Esophagus muscularis mucosa (tissue), 3 donors: ENCODE measurements around the gene SMKR1.

Source experiments
- EP300 ChIP-seq: sonication (generic); formaldehyde crosslinking; IDR thresholded peaks from one replicate; pipeline ENCODE4 v1.6.1; 2017; ENCODE audit warnings: antibody characterized with exemption
- TF ChIP-seq, protein P1 (sequence below), 3 experiments: fragments of 200-600 bp in 2 of 3; fragments of 450-650 bp in 1 of 3; sonication (generic) in 2 of 3; IDR thresholded peaks; one replicate each; pipeline ENCODE4 v1.5.1; 2017 to 2019; ENCODE audit warnings: antibody characterized with exemption in 3 of 3, mild to moderate bottlenecking in 2 of 3, moderate library complexity in 1 of 3

DNA sequence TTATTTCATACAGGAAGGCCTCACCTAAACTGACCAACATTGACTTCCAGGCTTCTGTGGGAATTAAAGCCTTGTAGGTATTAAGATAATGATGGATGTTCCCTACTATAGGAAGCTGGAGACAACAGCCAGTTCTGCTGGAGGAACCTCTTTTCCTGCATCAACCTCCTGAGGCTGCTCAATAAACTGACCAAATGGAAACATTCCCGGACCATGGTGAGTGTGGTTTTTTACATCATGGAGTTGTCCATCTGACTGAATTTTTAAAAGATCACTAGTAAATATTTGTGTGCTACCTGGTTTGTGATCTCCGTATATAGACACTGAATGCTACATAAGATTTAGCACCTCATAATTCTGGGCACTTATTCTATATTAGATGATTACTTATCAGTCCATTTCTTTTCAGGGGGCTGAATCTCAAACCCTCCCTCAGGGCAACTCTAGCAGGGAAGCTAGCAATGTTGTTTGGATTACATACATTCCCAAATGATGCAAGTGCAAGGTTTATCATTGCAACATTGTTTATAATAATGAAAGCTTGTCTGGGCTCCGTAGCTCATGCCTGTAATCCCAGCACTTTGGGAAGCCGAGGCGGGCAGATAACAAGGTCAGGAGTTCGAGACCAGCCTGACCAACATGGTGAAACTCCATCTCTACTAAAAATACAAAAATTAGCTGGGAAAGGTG lies 21.5 kb upstream of the SMKR1 start:
- no peak for TF ChIP-seq EP300
- TF ChIP-seq, protein P1, sequence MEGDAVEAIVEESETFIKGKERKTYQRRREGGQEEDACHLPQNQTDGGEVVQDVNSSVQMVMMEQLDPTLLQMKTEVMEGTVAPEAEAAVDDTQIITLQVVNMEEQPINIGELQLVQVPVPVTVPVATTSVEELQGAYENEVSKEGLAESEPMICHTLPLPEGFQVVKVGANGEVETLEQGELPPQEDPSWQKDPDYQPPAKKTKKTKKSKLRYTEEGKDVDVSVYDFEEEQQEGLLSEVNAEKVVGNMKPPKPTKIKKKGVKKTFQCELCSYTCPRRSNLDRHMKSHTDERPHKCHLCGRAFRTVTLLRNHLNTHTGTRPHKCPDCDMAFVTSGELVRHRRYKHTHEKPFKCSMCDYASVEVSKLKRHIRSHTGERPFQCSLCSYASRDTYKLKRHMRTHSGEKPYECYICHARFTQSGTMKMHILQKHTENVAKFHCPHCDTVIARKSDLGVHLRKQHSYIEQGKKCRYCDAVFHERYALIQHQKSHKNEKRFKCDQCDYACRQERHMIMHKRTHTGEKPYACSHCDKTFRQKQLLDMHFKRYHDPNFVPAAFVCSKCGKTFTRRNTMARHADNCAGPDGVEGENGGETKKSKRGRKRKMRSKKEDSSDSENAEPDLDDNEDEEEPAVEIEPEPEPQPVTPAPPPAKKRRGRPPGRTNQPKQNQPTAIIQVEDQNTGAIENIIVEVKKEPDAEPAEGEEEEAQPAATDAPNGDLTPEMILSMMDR (IDR thresholded peaks at IDR 0.05), result no peak
